Tongue (tissue), 2 donors: Measurements from ENCODE around the gene SLC44A5. TPM values are rescaled to one million over a fixed set of nuclear protein-coding genes. Genes with fewer than 3 reads are reported as not detected.
"Not testable (repeated sequence)": the region's sequence is repeated elsewhere in the genome, so short reads cannot be mapped to it uniquely, and the experiment has no call there.

ENCODE experiments used
- DNase-seq: peaks from one replicate; pipeline ENCODE4 v3.0.0-alpha.2; 2015
- total RNA-seq: library from RNA; depleted of rRNA; stranded (reverse); fragments of >200 nt; gene quantifications from one replicate; pipeline ENCODE4 v1.2.3, GENCODE V29; 2014

The SLC44A5 gene
- total RNA-seq, 1 donor from 2014 or later, result 0.82 TPM

DNA sequence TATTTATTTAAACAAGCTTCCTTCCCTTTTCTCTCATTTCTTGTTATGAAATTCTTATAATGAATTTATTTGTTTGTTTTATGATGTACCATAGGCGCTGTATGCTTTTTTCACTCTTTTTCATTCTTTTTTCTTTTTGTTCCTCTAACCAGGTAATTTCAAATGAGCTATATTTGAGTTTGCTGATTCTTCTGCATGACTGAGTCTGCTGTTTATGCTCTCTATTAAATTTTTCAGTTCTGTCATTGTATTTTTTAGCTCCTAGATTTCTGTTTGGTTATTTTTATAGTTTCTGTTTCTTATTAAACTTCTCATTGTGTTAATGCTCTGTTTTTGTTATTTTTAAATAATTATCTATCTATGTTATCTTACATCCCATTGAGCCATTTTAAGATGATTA lies 244.3 kb downstream of the SLC44A5 start:
- DNase-seq, result no peak

GRCh38 chr1:75361260-75361659 lies 249.7 kb downstream of the SLC44A5 start:
- no peak for DNase-seq

DNA sequence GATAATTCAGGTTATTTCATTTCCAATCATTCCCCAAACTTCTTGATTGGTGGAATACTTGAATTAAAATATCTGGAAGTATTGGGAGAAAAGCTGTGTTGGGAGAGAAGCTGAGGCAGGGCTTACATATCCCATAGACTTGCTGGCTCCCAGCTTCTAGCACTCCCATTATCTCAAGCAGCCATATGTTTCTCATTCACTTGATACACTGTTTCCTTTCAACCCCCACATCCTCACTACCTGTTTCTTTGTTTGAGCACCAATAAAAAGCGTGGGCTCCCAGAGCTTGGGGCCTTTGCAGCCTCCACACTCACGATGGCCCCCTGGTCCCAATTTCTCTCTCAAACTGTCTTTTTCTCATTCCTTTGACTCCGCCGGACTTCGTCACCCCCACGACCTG lies 256.6 kb downstream of the SLC44A5 start:
- not testable (repeated sequence) for DNase-seq

DNA sequence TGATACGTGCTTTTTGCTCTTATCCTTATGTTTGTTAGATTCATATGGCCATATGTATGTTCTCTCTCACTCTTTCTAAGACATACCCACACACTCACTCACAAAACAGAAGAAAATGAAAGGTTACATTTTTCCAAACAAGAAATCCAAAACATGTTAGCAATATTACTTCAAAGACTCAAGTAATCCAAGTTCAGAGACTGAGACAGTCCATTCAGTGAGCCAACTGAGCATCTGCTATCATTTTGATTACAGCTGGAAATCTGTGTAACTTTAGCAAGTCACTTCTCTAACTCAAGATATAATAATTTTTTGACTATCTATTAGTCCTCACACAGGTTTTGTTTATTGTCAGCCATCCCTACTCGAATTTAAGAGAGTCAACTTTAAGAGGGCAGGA lies 257.9 kb downstream of the SLC44A5 start:
- DNase-seq, result peak; percentile 4

DNA sequence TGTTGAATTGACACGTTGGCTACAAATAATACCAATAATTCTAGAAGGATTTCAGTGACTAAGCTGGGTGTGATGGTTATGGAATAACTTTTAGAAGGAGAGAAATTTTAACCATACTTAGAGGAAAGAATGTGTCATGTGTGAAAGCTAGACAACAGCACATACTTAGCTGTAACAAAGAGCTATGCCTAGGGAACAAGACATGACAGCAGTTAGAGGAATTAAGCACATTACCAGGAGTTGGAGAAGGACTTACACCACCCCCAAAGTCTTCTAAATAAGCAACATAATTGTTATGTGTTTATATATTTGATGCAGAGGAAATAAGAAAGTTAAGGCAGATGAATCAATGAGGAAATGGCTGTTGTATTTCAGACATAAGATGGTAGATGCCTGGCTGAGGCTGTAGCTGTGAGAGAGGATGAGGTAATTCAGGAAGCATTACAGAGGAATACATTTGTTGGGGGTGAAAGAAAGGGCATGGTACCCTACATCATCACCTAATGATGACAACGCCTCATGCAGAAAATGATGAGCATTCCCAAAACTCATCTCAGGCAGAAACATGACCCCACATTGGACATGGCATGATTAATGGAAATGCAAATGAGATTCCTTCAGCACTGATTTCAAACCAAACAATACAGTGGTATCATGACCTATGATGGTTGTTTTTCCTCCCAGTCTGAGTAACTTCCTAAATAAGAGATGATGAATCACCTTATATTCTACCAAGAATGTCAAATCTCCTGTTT lies 265.2 kb downstream of the SLC44A5 start:
- no peak for DNase-seq

DNA sequence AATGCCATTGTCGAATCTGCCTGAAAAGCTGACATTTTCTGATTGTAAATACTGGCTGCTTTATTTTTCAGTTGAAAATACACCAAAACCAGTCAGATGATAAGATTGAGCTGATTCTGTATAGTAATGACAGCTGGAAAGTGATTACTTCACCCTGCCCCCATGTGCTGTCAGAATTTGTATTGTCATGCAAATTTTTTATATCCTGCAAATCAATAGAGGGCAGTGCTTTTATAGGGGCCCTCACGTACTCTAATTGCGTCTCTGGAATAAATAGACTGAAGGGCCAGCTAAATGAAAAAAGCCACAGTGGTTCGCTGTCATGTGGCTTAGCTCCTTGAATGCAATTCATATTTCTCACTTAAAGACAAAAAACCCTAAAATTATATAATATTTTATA lies 268.1 kb downstream of the SLC44A5 start:
- DNase-seq, result no peak

DNA sequence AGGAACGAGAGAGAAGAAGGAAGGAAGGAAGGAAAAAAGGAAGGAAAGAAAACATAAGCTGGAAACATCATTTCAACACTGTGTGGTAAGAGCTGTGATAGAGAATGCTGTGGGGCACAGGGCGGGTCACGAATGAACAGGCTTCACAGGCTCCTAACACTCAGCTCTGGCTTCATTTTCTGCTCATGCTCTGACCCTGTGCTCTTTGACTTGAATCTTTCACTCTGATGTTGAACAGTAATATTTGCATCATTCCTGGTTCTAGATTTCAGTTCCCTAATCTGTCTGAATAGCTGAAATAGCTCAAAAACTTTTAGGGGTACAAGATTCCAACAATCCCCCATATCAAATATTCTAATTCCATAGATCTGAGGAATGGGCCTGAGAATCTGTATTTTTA lies 269.4 kb downstream of the SLC44A5 start:
- no peak for DNase-seq

GRCh38 chr1:75338616-75339483 lies 272.1 kb downstream of the SLC44A5 start:
- DNase-seq, result no peak

- DNase-seq, result no peak
Observed at GRCh38 chr1:75334876-75335389, 276.0 kb downstream of the SLC44A5 start.

DNA sequence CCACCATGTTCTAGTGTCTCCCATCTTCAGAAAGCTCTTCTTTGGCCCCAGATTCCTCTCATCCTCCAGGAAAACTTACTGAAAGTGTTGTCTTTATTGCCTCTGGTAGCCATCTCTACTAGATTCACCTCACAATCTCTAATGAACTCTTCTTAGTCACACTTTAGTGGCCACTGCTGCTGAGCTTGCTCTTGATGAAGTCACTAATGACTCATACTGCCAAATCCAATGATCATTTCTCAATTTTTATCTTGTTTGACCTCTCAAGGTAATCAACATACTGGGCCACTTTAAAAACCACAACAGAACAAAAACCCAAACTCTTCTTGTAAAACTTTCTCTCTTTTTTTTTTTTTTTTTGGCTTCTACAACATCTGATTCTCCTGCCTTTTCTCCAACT lies 280.3 kb downstream of the SLC44A5 start:
- no peak for DNase-seq

- no peak for DNase-seq
Observed at GRCh38 chr1:75328691-75329090, 282.2 kb downstream of the SLC44A5 start.

- no peak for DNase-seq
Observed at GRCh38 chr1:75327395-75327794, 283.5 kb downstream of the SLC44A5 start.

DNA sequence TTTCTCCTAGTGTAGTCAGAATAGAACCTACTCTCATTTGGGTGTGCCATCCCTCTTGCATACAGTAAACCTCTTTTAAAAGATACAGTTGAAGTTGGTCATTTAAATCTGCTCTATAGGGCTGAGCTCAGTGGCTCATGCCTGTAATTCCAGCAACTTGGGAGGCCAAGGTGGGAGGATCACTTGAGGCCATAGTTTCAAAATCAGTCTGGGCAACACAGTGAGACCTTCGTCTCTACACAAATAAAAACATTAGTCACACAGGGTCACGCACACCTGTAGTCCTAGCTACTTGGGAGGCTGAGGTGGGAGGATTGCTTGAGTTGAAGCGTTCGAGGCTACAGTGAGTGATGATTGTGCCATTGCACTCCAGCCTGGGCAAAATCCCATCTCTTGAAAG lies 292.9 kb downstream of the SLC44A5 start:
- DNase-seq, result no peak

- no peak for DNase-seq
Observed at GRCh38 chr1:75316230-75316629, 294.7 kb downstream of the SLC44A5 start.

DNA sequence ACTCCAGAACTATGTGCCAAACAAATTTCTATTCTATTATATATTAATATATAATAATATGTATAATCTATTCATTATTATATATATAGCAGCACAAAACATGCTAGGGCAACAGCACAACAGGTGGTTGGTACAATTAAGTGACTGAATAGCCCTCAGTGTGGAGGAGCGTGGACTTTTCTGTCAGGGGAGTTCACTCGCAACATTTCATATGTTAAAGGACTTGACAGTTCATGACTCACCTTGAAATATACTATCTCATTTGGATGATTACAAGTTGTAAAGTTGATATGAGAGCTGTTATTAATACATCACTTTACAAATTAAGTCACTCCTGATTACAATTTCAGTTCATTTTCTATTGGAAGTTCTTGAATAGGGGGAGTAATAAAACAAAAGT lies 298.3 kb downstream of the SLC44A5 start:
- DNase-seq, result no peak

DNA sequence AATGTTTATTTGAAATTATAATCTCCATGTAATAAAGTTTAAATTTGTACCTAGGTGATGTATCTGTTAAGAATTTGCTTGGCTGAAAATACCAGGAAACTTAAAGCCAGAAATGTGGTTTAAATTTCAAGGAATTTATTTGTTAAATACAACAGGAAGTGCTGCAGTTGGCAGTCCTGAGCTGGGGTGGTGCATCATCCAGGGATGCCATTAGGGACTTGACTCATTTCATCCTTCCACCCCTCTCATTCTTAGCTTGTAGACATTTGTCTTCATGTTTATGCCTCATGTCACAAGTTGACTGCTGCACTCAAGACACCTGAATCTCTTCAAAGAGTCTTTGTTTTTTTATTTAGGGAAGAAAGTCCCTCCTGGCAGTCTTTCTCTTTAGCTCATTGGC lies 300.8 kb downstream of the SLC44A5 start:
- no peak for DNase-seq

GRCh38 chr1:75308365-75308764 lies 302.5 kb downstream of the SLC44A5 start:
- no peak for DNase-seq

DNA sequence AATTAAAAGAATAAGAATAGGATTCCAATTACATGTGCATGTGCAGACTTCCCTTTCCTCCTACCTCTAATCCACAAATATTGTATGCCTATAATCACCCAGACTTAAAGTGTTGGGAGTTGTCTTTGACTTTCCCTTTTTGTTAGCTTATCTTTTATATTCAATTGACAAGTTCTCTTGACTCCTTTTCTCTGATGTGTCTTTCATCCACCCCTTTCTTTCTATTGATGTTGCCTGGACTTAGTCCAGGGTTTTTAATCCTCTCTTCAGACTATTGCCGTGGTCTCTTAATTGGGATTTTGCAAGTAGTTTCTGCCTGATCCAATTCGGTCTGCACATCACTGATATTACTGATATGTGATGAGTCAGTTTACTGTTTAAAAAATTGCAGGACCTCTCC lies 305.9 kb downstream of the SLC44A5 start:
- no peak for DNase-seq

DNA sequence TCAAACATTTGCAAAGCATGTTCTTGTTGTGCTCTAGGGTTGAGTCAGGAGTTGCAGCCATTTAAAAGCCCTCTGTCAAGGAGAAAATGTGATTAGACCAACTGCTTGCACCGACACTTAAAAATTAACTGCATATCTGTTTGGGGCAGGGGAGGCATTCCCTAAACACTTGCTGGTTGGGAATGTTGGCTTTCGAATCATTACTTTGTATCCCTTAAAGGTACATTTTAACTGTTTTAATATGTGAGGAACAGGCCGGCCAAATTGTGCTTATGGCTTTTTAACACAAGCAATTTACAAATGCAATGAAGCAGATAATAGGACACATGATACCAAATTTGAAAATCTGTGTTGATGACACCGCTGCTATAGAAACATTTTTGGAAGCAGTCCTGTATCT lies 317.6 kb downstream of the SLC44A5 start:
- no peak for DNase-seq

- no peak for DNase-seq
Observed at GRCh38 chr1:75292013-75292412, 318.9 kb downstream of the SLC44A5 start.

DNA sequence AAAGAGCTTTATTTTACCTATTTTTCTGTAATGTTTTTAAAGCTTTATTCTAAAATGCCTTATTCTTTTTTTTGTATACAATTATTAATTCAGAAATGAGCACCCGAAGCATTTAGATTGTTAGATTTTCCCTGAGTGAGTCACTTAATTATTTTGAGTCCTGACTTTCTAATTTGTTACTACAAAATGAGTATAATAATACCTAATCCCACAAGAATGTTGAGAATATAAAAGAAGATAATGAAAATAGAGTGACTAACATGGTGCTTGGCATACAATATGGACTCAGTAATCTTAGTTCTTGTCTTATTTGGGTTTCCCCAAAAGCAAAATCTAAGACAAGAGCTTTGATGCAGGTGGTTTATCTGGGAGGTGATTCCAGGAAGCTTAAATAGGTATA lies 334.5 kb downstream of the SLC44A5 start:
- no peak for DNase-seq

GRCh38 chr1:75275631-75276030 lies 335.3 kb downstream of the SLC44A5 start:
- DNase-seq, result no peak

DNA sequence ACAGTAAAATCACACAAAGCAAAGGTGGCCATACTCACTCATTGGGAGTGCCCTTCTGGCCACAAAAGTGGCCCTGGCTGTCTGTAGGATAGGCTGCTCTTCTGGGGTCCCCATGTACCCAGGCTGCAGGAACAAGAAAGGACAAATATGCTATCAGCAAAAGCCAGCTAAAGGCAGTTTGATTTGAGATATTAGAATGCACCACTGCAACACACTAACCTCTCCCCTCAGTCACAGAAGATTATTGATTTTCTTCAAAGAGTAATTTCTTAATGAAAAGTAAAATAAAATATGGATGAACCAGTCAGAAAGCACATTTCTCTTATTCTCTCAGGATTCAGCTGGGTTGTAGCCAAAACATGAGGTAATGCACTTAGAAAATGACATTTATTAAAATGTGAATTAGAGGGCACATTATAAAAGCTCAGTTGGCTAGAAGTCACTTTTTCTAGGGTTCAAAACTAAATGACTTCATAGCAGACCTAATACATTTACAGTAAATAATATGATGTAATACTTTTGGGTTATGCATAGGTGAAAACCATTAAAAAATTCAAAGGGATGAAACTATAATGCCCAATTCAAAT lies 335.9 kb downstream of the SLC44A5 start:
- DNase-seq, result no peak
